Transverse colon (tissue), 4 donors: ENCODE measurements around the gene MDH1B. TPM values are rescaled to one million over a fixed set of nuclear protein-coding genes. Genes with fewer than 3 reads are reported as not detected.

Experiments used
- DNase-seq: peaks from one replicate; pipeline ENCODE4 v3.0.0-alpha.2; 2019
- H3K27ac ChIP-seq, 4 donors: fragments of 200-600 bp; sonication (generic); 2 replicates each; pipeline ENCODE4 v1.5.1; 2016 to 2018; ENCODE audit warnings: inconsistent platforms in 4 of 4
- H3K27me3 ChIP-seq: fragments of 200-600 bp; sonication (generic); 2 replicates; pipeline ENCODE4 v1.5.1; 2017; ENCODE audit warnings: inconsistent platforms
- H3K36me3 ChIP-seq, 4 donors: fragments of 200-600 bp; sonication (generic); 2 replicates each; pipeline ENCODE4 v1.5.1; 2017 to 2019; ENCODE audit warnings: inconsistent platforms in 4 of 4
- H3K4me1 ChIP-seq, 4 donors: fragments of 200-600 bp; sonication (generic); 2 replicates each; pipeline ENCODE4 v1.5.1; 2017 to 2020; ENCODE audit warnings: inconsistent platforms in 4 of 4
- H3K4me3 ChIP-seq, 4 donors: fragments of 200-600 bp; sonication (generic); 1 replicate in 1 of 4; 2 replicates in 3 of 4; pipeline versions ENCODE4 v1.5.1 to v1.6.1; 2017 to 2019; ENCODE audit warnings: inconsistent platforms in 4 of 4
- H3K9me3 ChIP-seq, 2 donors: fragments of 200-600 bp; sonication (generic); 2 replicates each; pipeline ENCODE4 v1.5.1; 2017 to 2019; ENCODE audit warnings: inconsistent platforms in 2 of 2
- CTCF ChIP-seq, 5 experiments: fragments of 200-600 bp in 3 of 5; fragments of 450-650 bp in 2 of 5; sonication (generic) in 3 of 5; IDR thresholded peaks; 1 replicate in 2 of 5; 2 replicates in 3 of 5; pipeline ENCODE4 v1.5.1; 2016 to 2017; ENCODE audit warnings: antibody characterized with exemption in 5 of 5, inconsistent platforms in 3 of 5, mild to moderate bottlenecking in 2 of 5, moderate library complexity in 1 of 5
- EP300 ChIP-seq: sonication (generic); formaldehyde crosslinking; IDR thresholded peaks from one replicate; pipeline ENCODE4 v1.6.1; 2017; ENCODE audit warnings: antibody characterized with exemption, low read depth
- POLR2A ChIP-seq: fragments of 450-650 bp; IDR thresholded peaks from one replicate; pipeline ENCODE4 v1.6.1; 2016; ENCODE audit warnings: antibody characterized with exemption, mild to moderate bottlenecking, moderate library complexity
- POLR2AphosphoS5 ChIP-seq, 3 donors: sonication (generic); formaldehyde crosslinking; IDR thresholded peaks; one replicate each; pipeline ENCODE4 v1.6.1; 2016; ENCODE audit warnings: antibody characterized with exemption in 3 of 3
- WGBS, 2 donors: methylation state at CpG; one replicate each; pipeline ENCODE4 v1.1.5; 2018; ENCODE audit warnings: low coverage in 1 of 2; 5-methylcytosine and 5-hydroxymethylcytosine counted together
- in situ Hi-C, 4 donors: fragments of 200-750 bp; cut with MboI; loops; one replicate each; pipeline versions ENCODE4 v1.15.0 to v1.15.1; 2017; ENCODE audit warnings: low sequenced_read_pairs in 3 of 4, low pct_ligation_motif_present in 1 of 4, low pct_unique_long_range_greater_than_20kb in 1 of 4
- intact Hi-C: fragments of 100-400 bp; cut with DNase I; formaldehyde crosslinking; loops from one replicate; pipeline ENCODE4 v1.15.1; 2023; ENCODE audit warnings: low total_unique reads
- total RNA-seq, 4 donors: library from RNA; depleted of rRNA; stranded (reverse); fragments of >200 nt; gene quantifications; one replicate each; pipeline ENCODE4 v1.1.0, GENCODE V29; 2016

The MDH1B gene
- total RNA-seq, 4 donors from 2014 or later: 0.55 to 365 (median 0.79) TPM; not detected in 1

GRCh38 chr2:206804326-206804725, 39.2 kb upstream of the MDH1B start:
- Histone ChIP-seq H3K4me1 (peaks cover 0 to 9% (median 5%) of the 10 kb centered on the region in 4 donors), H3K27me3 (no peaks in the 10 kb centered on the region), H3K27ac (no peak overlapping the region), H3K4me3 (no peak overlapping the region), H3K36me3 (no peaks in the 10 kb centered on the region), H3K9me3 (no peaks in the 10 kb centered on the region)
- 73 to 83% methylated on average over 3 to 5 of the region's 5 CpGs for WGBS, 2 donors
- TF ChIP-seq EP300 (no peak), CTCF (IDR thresholded peaks at IDR 0.05) (no peak), POLR2A (no peak), POLR2AphosphoS5 (IDR thresholded peaks at IDR 0.05) (no peak)
- intact Hi-C loops: loop anchor here (5.0 to 10.0 kb wide), 2 partner anchors 170 to 673 kb away; no protein-coding TSS in a partner anchor
- DNase-seq: no peak
- in situ Hi-C loops: no loop called here

GRCh38 chr2:206802654-206803514, 37.8 kb upstream of the MDH1B start:
- Histone ChIP-seq H3K27ac (no peak overlapping the region), H3K4me3 (no peak overlapping the region), H3K4me1 (peaks cover 0 to 9% (median 5%) of the 10 kb centered on the region in 4 donors), H3K27me3 (no peaks in the 10 kb centered on the region), H3K9me3 (no peaks in the 10 kb centered on the region), H3K36me3 (no peaks in the 10 kb centered on the region)
- intact Hi-C loops: loop anchor here (5.0 to 10.0 kb wide), 2 partner anchors 172 to 674 kb away; no protein-coding TSS in a partner anchor
- in situ Hi-C loops: no loop called here
- no peak for TF ChIP-seq POLR2A
- 79 to 83% methylated on average over 2 to 7 of the region's 7 CpGs for WGBS, 2 donors
- no peak for DNase-seq

GRCh38 chr2:206801418-206802189, 36.5 kb upstream of the MDH1B start:
- Histone ChIP-seq H3K36me3 (no peaks in the 10 kb centered on the region), H3K27ac (no peak overlapping the region), H3K4me3 (no peak overlapping the region), H3K27me3 (no peaks in the 10 kb centered on the region), H3K9me3 (no peaks in the 10 kb centered on the region), H3K4me1 (peaks cover 0 to 9% (median 5%) of the 10 kb centered on the region in 4 donors)
- in situ Hi-C loops: no loop called here
- TF ChIP-seq POLR2AphosphoS5 (IDR thresholded peaks at IDR 0.05): no peak
- no peak for TF ChIP-seq CTCF (IDR thresholded peaks at IDR 0.05)
- no peak for TF ChIP-seq POLR2A
- no peak for TF ChIP-seq EP300
- intact Hi-C loops: loop anchor here (5.0 to 10.0 kb wide), 2 partner anchors 173 to 676 kb away; no protein-coding TSS in a partner anchor
- WGBS, 2 donors: 84 to 89% methylated on average over 6 to 9 of the region's 9 CpGs
- no peak for DNase-seq

GRCh38 chr2:206800506-206801417, 35.6 kb upstream of the MDH1B start:
- in situ Hi-C loops (no loop called here), intact Hi-C loops (loop anchor here (5.0 to 10.0 kb wide), 2 partner anchors 174 to 677 kb away; no protein-coding TSS in a partner anchor)
- WGBS, 2 donors: 0 to 35% methylated on average over 4 to 12 of the region's 12 CpGs
- H3K27me3 ChIP-seq: no peaks in the 10 kb centered on the region
- no peak overlapping the region for H3K4me3 ChIP-seq
- no peaks in the 10 kb centered on the region for H3K36me3 ChIP-seq
- TF ChIP-seq CTCF (IDR thresholded peaks at IDR 0.05) (peak; percentile 56 to 74 (median 67)), POLR2A (no peak)
- no peak overlapping the region for H3K27ac ChIP-seq
- peaks cover 0 to 9% (median 5%) of the 10 kb centered on the region in 4 donors for H3K4me1 ChIP-seq
- H3K9me3 ChIP-seq: no peaks in the 10 kb centered on the region
- peak; percentile 57 for DNase-seq
